GM21825 (cell line): ENCODE results near the gene ZNF30.
"Not testable (repeated sequence)": the region's sequence is repeated elsewhere in the genome, so short reads cannot be mapped to it uniquely, and the experiment has no call there.

Source experiments
- ATAC-seq: cut with Tn5 transposase; IDR thresholded peaks from one replicate; pipeline ENCODE4 v1.9.1; 2021; ENCODE audit warnings: mild to moderate bottlenecking, moderate library complexity; ENCODE audit not compliant: unreplicated experiment

The ZNF30 gene

DNA sequence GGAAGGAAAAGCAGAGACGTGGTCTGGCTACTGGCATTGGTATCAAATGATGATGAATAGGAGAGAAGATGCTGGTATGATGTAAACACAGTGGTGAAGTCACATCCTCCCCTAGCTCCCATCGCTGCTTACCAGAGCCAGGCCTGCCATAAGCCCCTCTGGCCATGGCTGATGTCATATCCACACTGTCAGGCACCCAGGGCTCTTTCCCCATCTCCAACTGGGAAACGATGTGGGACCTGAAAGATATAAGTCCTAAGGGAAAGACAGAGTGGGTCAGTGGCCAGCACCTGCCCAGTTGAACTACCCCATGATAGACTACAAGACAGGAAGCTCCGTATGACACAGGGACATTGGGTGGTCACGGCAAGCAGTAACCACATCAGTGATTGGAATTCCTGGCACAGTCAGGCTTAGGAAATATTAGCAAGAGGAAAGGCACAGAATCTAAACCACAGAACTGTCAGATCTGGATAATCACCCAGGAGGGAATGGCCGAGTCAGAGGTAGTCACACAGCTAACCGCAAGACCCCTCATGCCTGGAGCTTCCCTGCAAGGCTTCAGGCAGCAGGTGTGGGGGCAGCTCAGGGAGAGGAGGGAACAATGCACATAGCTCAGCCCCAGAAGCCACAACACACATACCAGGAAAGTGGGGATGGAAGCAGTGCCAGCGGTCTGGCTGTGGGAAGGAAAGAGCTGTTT, 33.6 kb downstream of the ZNF30 start:
- ATAC-seq = no peak

DNA sequence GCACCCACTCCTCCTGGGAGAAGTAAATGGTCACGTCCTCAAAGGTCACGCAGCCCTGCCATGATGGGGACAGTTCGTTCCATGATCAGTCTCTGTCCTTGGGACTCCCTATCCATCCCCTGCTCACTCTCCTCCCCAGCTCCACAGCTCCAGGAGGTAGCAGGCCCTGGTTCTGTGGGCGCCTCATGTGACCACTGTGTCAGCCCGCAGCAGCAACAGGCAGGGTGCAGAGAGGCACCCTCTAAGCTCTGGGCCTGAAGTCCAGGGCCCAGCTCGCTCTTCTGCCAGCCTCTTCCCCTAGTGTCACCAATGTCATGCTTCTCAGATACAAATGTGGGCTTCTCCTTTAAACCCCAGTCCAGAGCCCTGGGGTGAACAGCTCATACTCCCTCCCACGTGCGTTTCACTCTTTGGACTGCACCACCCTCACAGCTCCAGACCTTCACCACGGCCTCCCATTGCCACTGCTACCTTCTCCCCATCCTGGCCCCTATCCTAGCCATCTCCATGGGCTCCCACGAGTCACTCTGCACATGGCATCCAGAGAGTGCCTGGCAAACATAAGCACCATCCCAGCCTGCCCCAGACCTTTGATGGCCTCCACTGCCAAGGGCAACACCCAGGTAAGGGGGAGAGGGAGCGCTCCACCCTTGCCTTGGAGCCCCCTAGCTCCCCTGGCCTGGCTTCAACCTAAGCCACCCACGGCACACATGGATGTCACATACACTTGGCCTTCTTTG, 34.4 kb downstream of the ZNF30 start:
- ATAC-seq = no peak

- ATAC-seq = no peak
These were observed 35.3 kb downstream of the ZNF30 start for GRCh38 chr19:34961775-34962686.

DNA sequence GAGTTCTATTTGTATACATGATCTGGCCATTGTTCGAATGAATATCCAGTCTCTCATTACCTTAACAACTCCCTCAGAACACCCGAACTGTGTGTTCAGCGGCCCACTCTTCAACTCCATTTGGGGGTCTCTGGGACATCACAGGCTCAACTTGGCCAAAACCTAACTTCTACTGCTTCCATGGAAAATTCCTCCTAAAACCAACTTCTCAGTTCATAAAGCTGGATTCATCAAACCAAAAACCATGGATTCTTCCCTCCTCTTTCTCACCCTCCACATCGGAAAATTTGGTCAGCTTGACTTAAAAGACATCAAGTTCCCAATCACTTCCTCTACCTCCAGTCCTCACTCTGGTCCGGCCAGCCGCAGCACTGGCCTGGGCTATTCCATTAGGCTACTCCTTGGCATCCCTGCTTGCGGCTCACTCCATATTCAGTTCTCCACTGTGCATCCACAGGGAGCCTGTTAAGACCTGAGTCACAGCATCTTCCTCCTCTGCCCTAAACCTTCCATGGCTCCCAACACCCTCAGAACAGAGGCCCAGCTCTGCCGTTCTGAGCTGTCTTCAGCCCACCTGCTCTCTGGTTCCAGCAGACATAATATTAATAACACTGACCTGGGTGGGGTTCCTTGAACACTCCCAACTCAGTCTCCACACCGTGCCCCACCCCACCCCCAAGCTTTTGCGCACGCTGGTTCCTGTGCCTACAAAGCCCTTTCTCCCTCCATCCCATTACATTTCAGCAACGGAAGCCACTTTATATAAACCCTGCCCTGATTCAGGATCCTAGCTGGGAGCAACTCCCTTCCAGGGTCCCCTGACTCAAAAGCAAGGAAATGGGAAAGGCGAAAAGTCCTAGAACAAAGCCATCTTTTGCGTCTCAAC, 36.2 kb downstream of the ZNF30 start:
- ATAC-seq = no peak

GRCh38 chr19:34963573-34964406, 37.1 kb downstream of the ZNF30 start, which contains the start of gene ZNF792:
Gene ZNF792 (minus strand): TSS chr19:34964229. CDS start chr19:34963662, 567 bp downstream.
- peak; percentile 75 for ATAC-seq

DNA sequence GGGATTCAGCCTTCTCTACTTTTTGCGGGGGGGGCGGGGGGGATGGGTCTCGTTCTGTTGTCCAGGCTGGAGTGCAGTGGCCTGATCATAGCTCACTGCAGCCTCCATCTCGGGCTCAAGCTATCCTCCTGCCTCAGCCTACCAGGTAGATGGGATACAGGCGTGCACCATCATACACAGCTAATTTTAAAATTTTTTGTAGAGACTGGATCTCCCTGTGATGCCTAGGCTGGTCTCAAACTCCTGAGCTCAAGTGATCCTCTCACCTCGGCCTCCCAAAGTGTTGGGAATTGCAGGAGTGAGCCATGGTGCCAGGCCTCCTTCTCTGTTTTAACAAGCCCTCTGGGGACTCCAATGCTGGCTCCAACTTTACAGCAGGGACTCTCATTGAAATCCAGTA, 37.9 kb downstream of the ZNF30 start:
- no peak for ATAC-seq

DNA sequence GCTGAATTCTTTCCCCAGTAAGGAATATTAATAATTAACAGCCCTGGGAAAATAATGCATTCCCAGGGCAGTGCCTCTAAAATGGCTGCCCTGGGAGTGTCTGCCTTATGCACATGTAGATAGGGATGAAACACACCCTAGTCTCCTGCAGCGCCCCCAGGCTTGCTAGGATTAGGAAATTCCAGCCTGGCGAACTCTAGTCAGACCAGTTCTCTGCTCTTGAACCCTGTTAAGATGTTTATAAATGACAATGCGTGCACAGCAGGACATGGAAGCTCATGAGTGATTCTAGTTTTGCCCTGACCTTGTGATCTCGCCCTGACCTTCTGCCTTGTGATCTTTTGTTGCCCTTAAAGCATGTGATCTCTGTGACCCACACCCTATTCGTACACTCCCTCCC, 38.8 kb downstream of the ZNF30 start:
- ATAC-seq = not testable (repeated sequence)

DNA sequence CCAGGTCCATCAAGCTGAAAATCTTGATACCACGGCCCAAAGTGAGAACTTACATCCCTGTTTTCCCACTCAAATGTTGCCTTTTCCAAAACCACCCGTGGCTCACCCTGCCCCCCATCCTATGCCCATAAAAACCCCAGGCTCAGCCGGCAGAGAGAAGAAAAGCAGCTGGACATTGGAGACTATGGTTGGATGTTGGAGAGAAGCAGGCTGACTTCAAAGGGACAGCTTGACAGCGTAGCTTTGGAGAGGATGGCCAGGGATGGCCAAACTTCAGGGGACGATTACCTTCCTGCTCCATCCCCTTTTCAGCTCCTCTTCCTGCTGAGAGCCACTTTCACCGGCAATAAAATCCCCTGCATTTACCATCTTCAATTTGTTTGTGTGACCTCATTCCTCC, 40.8 kb downstream of the ZNF30 start:
- ATAC-seq = no peak

GRCh38 chr19:34969721-34970120, 43.0 kb downstream of the ZNF30 start:
- no peak for ATAC-seq

GRCh38 chr19:34970185-34970780, 43.6 kb downstream of the ZNF30 start:
- not testable (repeated sequence) for ATAC-seq

GRCh38 chr19:34972163-34972705, 45.5 kb downstream of the ZNF30 start:
- no peak for ATAC-seq

DNA sequence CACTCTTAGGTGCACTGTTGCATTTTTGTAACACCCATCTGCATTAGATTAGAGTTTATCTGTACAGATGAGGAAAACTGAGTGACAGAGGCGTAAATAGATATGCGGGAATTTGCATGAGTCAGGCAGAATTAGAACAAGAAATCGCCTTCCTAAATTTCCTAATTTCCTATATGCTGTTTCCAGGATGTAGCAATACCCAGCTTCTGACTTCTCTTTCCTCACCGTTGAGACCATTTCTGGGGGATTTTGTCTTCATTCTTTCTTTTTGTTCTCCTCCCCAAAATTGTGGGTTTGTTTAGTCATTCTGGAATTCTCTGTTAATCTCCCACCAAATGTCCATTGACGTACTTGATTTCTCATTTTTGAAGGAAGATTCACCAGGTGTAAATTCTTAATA, 47.9 kb downstream of the ZNF30 start:
- no peak for ATAC-seq

DNA sequence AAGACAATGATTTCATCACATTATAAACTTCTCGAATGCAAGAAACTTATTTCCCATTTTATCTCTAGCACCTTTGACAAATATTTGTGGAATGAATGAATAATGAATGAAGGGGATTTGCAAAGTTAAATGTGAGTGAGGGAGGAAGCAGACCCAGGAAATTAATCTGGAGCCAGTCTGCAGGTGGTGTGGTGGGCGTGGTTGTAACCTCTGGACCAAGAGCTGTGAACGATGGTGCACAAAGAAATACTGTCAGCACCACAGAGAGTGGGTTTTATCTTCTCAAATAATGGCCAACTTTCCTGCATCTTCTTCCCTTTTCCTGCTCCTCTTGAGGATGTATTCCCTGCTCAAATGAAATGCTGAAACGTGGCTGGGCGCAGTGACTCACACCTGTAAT, 48.4 kb downstream of the ZNF30 start:
- ATAC-seq = no peak

DNA sequence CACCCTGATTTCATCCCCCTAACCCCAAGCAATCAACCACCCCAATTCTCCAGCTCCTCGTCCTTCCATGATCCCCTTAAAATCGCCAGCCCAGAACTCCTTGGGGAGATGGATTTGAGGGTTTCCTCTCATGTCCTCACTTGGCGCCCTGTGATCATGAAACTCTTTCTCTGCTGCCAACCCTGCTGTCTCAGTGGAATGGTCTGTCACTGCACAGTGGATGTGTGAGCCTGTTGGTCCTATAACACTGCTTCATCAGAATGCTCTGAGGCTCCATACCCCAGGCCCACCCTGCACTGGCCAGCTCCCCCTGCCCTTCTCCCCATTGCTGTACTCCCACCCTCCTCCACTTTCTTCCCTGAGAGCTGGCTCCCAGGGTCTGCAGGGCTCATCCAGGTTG, 49.9 kb downstream of the ZNF30 start:
- no peak for ATAC-seq

DNA sequence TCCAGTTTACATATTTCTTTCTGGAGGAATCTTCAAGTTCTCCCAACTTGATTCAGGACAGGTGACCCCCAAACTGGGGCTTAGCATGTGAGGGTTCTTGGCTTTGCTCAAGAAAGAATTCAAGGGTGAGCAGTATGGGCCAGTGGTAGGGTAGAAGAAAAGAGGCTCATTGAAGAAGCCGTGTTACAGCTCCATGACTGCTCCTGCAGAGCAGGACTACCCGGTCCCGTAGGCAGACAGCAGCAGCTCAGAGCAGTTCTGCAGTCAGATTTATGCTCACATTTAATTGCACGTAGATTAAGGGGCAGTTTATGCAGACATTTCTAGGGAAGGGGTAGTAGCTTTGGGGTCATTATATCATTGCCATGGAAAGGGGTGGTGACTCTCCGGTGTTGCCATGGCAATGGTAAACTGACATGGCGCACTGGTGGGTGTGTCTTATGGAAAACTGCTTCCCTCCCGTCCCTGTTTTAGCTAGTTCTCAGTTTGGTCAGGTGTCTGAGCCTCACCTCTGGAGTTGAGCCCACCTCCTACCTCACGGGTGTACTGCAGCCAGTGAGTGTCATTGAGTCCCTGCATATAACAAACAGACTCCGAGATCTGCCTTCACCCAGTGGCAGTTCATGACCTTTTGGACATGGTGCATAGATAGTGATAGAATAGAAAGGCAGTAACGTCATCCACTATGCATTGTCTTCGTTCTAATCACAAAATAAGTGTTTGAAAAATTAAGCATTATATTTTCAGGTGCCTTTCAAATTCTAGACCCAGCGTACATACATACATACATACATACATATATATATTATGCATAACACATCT, 53.3 kb downstream of the ZNF30 start:
- no peak for ATAC-seq

- no peak for ATAC-seq
These were observed 55.6 kb downstream of the ZNF30 start for GRCh38 chr19:34982275-34982674.

DNA sequence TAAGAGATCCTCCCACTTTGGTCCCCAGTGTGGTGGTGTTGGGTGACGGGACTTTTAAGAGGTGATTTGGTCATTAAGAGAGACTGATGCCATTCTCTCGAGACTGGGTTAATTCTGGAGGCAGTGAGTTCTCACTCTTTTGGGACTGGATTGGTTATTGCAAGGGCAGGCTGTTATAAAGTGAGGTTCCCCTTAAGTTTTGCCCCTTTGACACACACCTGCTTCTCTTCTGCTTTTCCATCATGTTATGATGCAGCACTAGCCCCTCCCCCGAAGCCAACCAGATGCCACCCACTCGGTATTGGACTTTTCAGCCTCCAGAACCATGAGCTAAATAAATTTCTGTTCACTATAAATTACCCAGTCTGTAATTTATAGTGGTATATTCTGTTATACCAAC, 57.1 kb downstream of the ZNF30 start:
- no peak for ATAC-seq

DNA sequence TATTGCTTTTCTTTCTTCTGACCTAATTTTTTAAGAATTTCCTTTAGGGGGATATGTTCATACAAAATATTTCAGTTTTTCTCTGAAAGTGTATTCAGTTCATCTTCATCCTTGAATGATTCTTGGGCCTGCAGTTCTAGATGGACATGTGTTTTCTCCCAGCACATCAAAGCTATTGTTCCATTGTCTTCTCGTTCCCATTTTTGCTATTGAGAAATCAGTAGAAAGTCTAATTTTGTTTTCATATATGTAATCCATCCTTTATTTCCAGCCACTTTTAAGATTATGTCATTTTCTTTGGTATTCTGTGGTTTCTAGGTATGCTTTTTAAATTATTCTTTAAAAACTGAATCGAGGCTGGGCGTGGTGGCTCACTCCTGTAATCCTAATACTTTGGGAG, 57.6 kb downstream of the ZNF30 start:
- no peak for ATAC-seq
